HepG2 (cell line): ENCODE measurements around the gene TUT4. TPM values are rescaled to one million over a fixed set of nuclear protein-coding genes. Genes with fewer than 3 reads are reported as not detected.

ENCODE experiments used
- ADNP ChIP-seq: sonication (generic); formaldehyde crosslinking; IDR thresholded peaks from 2 replicates; pipeline ENCODE4 v1.4.0; 2020; ENCODE audit warnings: missing genetic modification reagents
- ARID3A ChIP-seq: IDR thresholded peaks from 2 replicates; pipeline ENCODE4 v1.6.1; 2012; ENCODE audit warnings: low read depth, low read length, improper control_type of control experiment
- CCDC6 ChIP-seq: sonication (generic); formaldehyde crosslinking; IDR thresholded peaks from 2 replicates; pipeline ENCODE4 v1.8.1; 2022; ENCODE audit warnings: mild to moderate bottlenecking, missing genetic modification reagents, moderate library complexity
- GMEB1 ChIP-seq: sonication (generic); formaldehyde crosslinking; IDR thresholded peaks from 2 replicates; pipeline ENCODE4 v1.5.1; 2020; ENCODE audit warnings: missing genetic modification reagents, mild to moderate bottlenecking, borderline replicate concordance
- HIVEP1 ChIP-seq: sonication (generic); formaldehyde crosslinking; IDR thresholded peaks from 2 replicates; pipeline ENCODE4 v1.4.0; 2020; ENCODE audit warnings: mild to moderate bottlenecking, missing genetic modification reagents
- ISL2 ChIP-seq: sonication (generic); formaldehyde crosslinking; IDR thresholded peaks from 2 replicates; pipeline ENCODE4 v1.5.0; 2020; ENCODE audit warnings: missing genetic modification reagents
- KLF12 ChIP-seq: sonication (generic); formaldehyde crosslinking; IDR thresholded peaks from 2 replicates; pipeline ENCODE4 v1.4.0; 2020; ENCODE audit warnings: missing genetic modification reagents, borderline replicate concordance
- KLF6 ChIP-seq: IDR thresholded peaks from 2 replicates; pipeline ENCODE4 v1.8.0; 2016; ENCODE audit warnings: missing biosample characterization, missing genetic modification reagents
- MTA3 ChIP-seq: sonication (generic); formaldehyde crosslinking; IDR thresholded peaks from 2 replicates; pipeline ENCODE4 v1.4.0; 2020; ENCODE audit warnings: missing genetic modification reagents
- NAIF1 ChIP-seq: sonication (generic); formaldehyde crosslinking; IDR thresholded peaks from 2 replicates; pipeline ENCODE4 v1.5.0; 2020; ENCODE audit warnings: mild to moderate bottlenecking, missing genetic modification reagents, borderline replicate concordance
- NKX3-1 ChIP-seq: sonication (generic); formaldehyde crosslinking; IDR thresholded peaks from 2 replicates; pipeline ENCODE4 v1.5.0; 2020; ENCODE audit warnings: missing genetic modification reagents
- SNRNP70 ChIP-seq: fragments of 200-400 bp; formaldehyde crosslinking; IDR thresholded peaks from 2 replicates; pipeline ENCODE4 v1.6.1; 2017; ENCODE audit warnings: mild to moderate bottlenecking, low read depth, low read length, moderate library complexity
- SOX6 ChIP-seq, 2 experiments: fragments of 450-650 bp in 1 of 2; sonication (generic) in 1 of 2; formaldehyde crosslinking in 1 of 2; IDR thresholded peaks; 2 replicates each; pipeline versions ENCODE4 v1.4.0 to v1.6.1; 2017 to 2020; ENCODE audit warnings: antibody characterized with exemption in 1 of 2, mild to moderate bottlenecking in 1 of 2, missing genetic modification reagents in 1 of 2
- TAF1 ChIP-seq: sonication (generic); formaldehyde crosslinking; IDR thresholded peaks from 2 replicates; pipeline ENCODE4 v1.4.0; 2020; ENCODE audit warnings: missing genetic modification reagents
- TERF1 ChIP-seq: sonication (generic); formaldehyde crosslinking; IDR thresholded peaks from 2 replicates; pipeline ENCODE4 v1.8.0; 2022; ENCODE audit warnings: mild to moderate bottlenecking, missing genetic modification reagents, moderate library complexity
- ZFP82 ChIP-seq: sonication (generic); formaldehyde crosslinking; IDR thresholded peaks from 2 replicates; pipeline ENCODE4 v1.5.1; 2020; ENCODE audit warnings: mild to moderate bottlenecking, missing genetic modification reagents, borderline replicate concordance
- ZMYM3 ChIP-seq: sonication (generic); formaldehyde crosslinking; IDR thresholded peaks from 2 replicates; pipeline ENCODE4 v1.5.1; 2020; ENCODE audit warnings: mild to moderate bottlenecking, missing genetic modification reagents
- ZNF329 ChIP-seq: sonication (generic); formaldehyde crosslinking; IDR thresholded peaks from 2 replicates; pipeline ENCODE4 v1.9.0; 2021; ENCODE audit warnings: low read depth, mild to moderate bottlenecking, missing genetic modification reagents
- ZNF580 ChIP-seq: IDR thresholded peaks from 2 replicates; pipeline ENCODE4 v1.6.1; 2016; ENCODE audit warnings: low read depth, borderline replicate concordance
- ZNF660 ChIP-seq: sonication (generic); formaldehyde crosslinking; IDR thresholded peaks from 2 replicates; pipeline ENCODE4 v1.5.1; 2020; ENCODE audit warnings: mild to moderate bottlenecking, low read depth, missing genetic modification reagents, borderline replicate concordance
- ZNF746 ChIP-seq: sonication (generic); formaldehyde crosslinking; IDR thresholded peaks from 2 replicates; pipeline ENCODE4 v1.8.0; 2022; ENCODE audit warnings: mild to moderate bottlenecking, missing genetic modification reagents
- ZSCAN12 ChIP-seq: sonication (generic); formaldehyde crosslinking; IDR thresholded peaks from 2 replicates; pipeline ENCODE4 v1.9.0; 2021; ENCODE audit warnings: mild to moderate bottlenecking, missing genetic modification reagents
- ZSCAN30 ChIP-seq: sonication (generic); formaldehyde crosslinking; IDR thresholded peaks from 2 replicates; pipeline ENCODE4 v1.5.0; 2020; ENCODE audit warnings: mild to moderate bottlenecking, missing genetic modification reagents
- ZXDC ChIP-seq: sonication (generic); formaldehyde crosslinking; IDR thresholded peaks from 2 replicates; pipeline ENCODE4 v1.5.0; 2020; ENCODE audit warnings: mild to moderate bottlenecking, missing genetic modification reagents
- polyA plus RNA-seq, 8 experiments: library from polyadenylated mRNA; depleted of rRNA in 3 of 8; stranded (reverse) in 7 of 8; unstranded in 1 of 8; fragments of >200 nt; fragmentation: Illumina TruSeq in 4 of 8; extraction: Trizol in 4 of 8; gene quantifications; 2 replicates each; pipeline versions ENCODE4 v1.2.1 to v1.2.3, GENCODE V29; 2011 to 2016; ENCODE audit warnings: low read depth in 4 of 8, missing spikeins in 1 of 8, mixed read lengths in 1 of 8; ENCODE audit not compliant: insufficient read depth in 1 of 8
- total RNA-seq, 5 experiments: library from RNA; depleted of rRNA; stranded (reverse); fragments of >200 nt; fragmentation: Illumina TruSeq; extraction: Trizol; gene quantifications; 2 replicates each; pipeline ENCODE4 v1.2.3, GENCODE V29; 2016; ENCODE audit warnings: low read depth in 1 of 5

Gene TUT4
- total and polyA plus RNA-seq, 2 of the 13 experiments (the other 11 are each of a cell fraction or from before 2014, with no cell fraction given): 44.7 to 53.5 TPM

GRCh38 chr1:52550447-52550846 is 2.4 kb downstream of the TUT4 start (continued):
- TF ChIP-seq GMEB1 (CRISPR knock-in tag) (no peak), CCDC6 (no peak), ARID3A (peak; percentile 19; the same call in 1 of the 2 replicates), ADNP (no peak), ISL2 (CRISPR knock-in tag) (peak; percentile 43; the same call in 1 of the 2 replicates), SNRNP70 (no peak), ZNF746 (no peak), ZXDC (CRISPR knock-in tag) (no peak), MTA3 (CRISPR knock-in tag) (no peak), NKX3-1 (CRISPR knock-in tag) (no peak), KLF12 (CRISPR knock-in tag) (0 out of 2 replicates have a peak, but pooled peaks have one; percentile 46), TERF1 (no peak), ZMYM3 (CRISPR knock-in tag) (0 out of 2 replicates have a peak, but pooled peaks have one; percentile 20), SOX6 (IDR thresholded peaks at IDR 0.05) (no peak), SOX6 (CRISPR knock-in tag; IDR thresholded peaks at IDR 0.05) (peak; percentile 42), ZSCAN30 (CRISPR knock-in tag) (no peak), TAF1 (CRISPR knock-in tag) (no peak), ZNF329 (no peak), KLF6 (CRISPR knock-in tag) (no peak), ZNF660 (CRISPR knock-in tag) (no peak), HIVEP1 (CRISPR knock-in tag) (no peak), NAIF1 (no peak), ZSCAN12 (CRISPR knock-in tag) (no peak), ZFP82 (CRISPR knock-in tag) (no peak), ZNF580 (CRISPR knock-in tag) (no peak)
